IMR-90 (cell line): ENCODE measurements around the gene ADAP1. TPM values are rescaled to one million over a fixed set of nuclear protein-coding genes. Genes with fewer than 3 reads are reported as not detected.
A peak's percentile ranks its signal among the peaks of the same experiment; 100 is the strongest.

Source experiments
- ATAC-seq: fragments of 200-7000 bp; cut with Tn5 transposase; 2 replicates; pipeline ENCODE4 v1.9.1; 2020; ENCODE audit warnings: low read depth, mild to moderate bottlenecking, moderate library complexity
- BruUV-seq: library from RNA; stranded (reverse); fragments of 400-500 nt; replicated peaks from 2 replicates; lab custom pipeline; 2021; lab: Mats Ljungman, UMichigan
- CTCF ChIA-PET: fragments of 300-600 bp; formaldehyde crosslinking; extraction: SDS; loops from one replicate; lab custom pipeline; 2021; ENCODE audit warnings: antibody characterized with exemption; lab: Yijun Ruan, JAX
- POLR2A ChIA-PET: fragments of 300-600 bp; sonication (Branson Sonifier 250); formaldehyde crosslinking; loops from one replicate; lab custom pipeline; 2022; ENCODE audit warnings: antibody characterized with exemption; ENCODE audit not compliant: unreplicated experiment; lab: Charles Lee
- DNase-seq: peaks from one replicate; pipeline ENCODE4 v3.0.0; 2013
- H2AFZ ChIP-seq: replicated peaks from 2 replicates; pipeline ENCODE3; 2013; ENCODE audit warnings: low read length, mild to moderate bottlenecking; ENCODE audit not compliant: poor library complexity
- H2AK5ac ChIP-seq: 2 replicates; pipeline ENCODE4 v1.6.1; 2013; ENCODE audit warnings: low read depth, low read length, inconsistent platforms
- H2AK9ac ChIP-seq: replicated peaks from 2 replicates; pipeline ENCODE3; 2013; ENCODE audit warnings: mild to moderate bottlenecking, low read depth, low read length, moderate library complexity; ENCODE audit not compliant: poor library complexity
- H2BK120ac ChIP-seq: 2 replicates; pipeline ENCODE4 v1.6.1; 2013; ENCODE audit warnings: low read depth, low read length, inconsistent platforms
- H2BK15ac ChIP-seq: 3 replicates; pipeline ENCODE4 v1.6.1; 2013; ENCODE audit warnings: low read depth, low read length, inconsistent platforms
- H2BK20ac ChIP-seq: 2 replicates; pipeline ENCODE4 v1.6.1; 2013; ENCODE audit warnings: low read depth, mild to moderate bottlenecking, inconsistent platforms, low read length, moderate library complexity
- H2BK5ac ChIP-seq: 2 replicates; pipeline ENCODE4 v1.6.1; 2013; ENCODE audit warnings: mild to moderate bottlenecking, low read depth, low read length, inconsistent platforms; ENCODE audit not compliant: poor library complexity, severe bottlenecking
- H3K14ac ChIP-seq: replicated peaks from 2 replicates; pipeline ENCODE4 v1.6.1; 2013; ENCODE audit warnings: low read depth, low read length, inconsistent platforms
- H3K18ac ChIP-seq: 2 replicates; pipeline ENCODE4 v1.6.1; 2013; ENCODE audit warnings: low read depth, low read length, control low read depth
- H3K23ac ChIP-seq: 2 replicates; pipeline ENCODE4 v1.6.1; 2013; ENCODE audit warnings: low read depth, low read length, inconsistent platforms
- H3K27ac ChIP-seq: 2 replicates; pipeline ENCODE4 v1.5.1; 2013; ENCODE audit warnings: mild to moderate bottlenecking, control low read depth, low read length; ENCODE audit not compliant: insufficient read depth
- H3K27me3 ChIP-seq: 2 replicates; pipeline ENCODE4 v1.6.1; 2013; ENCODE audit warnings: low read length; ENCODE audit not compliant: control insufficient read depth, insufficient read depth
- H3K36me3 ChIP-seq: 2 replicates; pipeline ENCODE4 v1.6.1; 2013; ENCODE audit warnings: low read length, mixed read lengths; ENCODE audit not compliant: control insufficient read depth, insufficient read depth
- H3K4ac ChIP-seq: 2 replicates; pipeline ENCODE4 v1.6.1; 2013; ENCODE audit warnings: low read depth, low read length, inconsistent platforms
- H3K4me1 ChIP-seq: 2 replicates; pipeline ENCODE4 v1.6.1; 2013; ENCODE audit warnings: low read length, mixed read lengths; ENCODE audit not compliant: control insufficient read depth, insufficient read depth
- H3K4me2 ChIP-seq: 2 replicates; pipeline ENCODE4 v1.6.1; 2013; ENCODE audit warnings: low read depth, mild to moderate bottlenecking, control low read depth, low read length, moderate library complexity
- H3K4me3 ChIP-seq: 2 replicates; pipeline ENCODE4 v1.5.1; 2013; ENCODE audit warnings: low read depth, mild to moderate bottlenecking, control low read depth, low read length, moderate library complexity; ENCODE audit not compliant: insufficient read depth
- H3K56ac ChIP-seq: 2 replicates; pipeline ENCODE4 v1.6.1; 2013; ENCODE audit warnings: low read length, inconsistent platforms; ENCODE audit not compliant: insufficient read depth; ENCODE audit errors: extremely low read depth
- H3K79me1 ChIP-seq, 2 experiments: 2 replicates each; pipeline ENCODE4 v1.6.1; 2013; ENCODE audit warnings: low read length in 2 of 2, inconsistent platforms in 1 of 2, low read depth in 1 of 2
- H3K9ac ChIP-seq: 2 replicates; pipeline ENCODE4 v1.6.1; 2013; ENCODE audit warnings: low read depth, low read length, control low read depth
- H3K9me1 ChIP-seq: 2 replicates; pipeline ENCODE4 v1.6.1; 2013; ENCODE audit warnings: low read length, inconsistent platforms; ENCODE audit not compliant: insufficient read depth
- H3K9me3 ChIP-seq: 2 replicates; pipeline ENCODE4 v1.6.1; 2013; ENCODE audit warnings: low read length; ENCODE audit not compliant: control insufficient read depth, insufficient read depth
- H4K20me1 ChIP-seq: 2 replicates; pipeline ENCODE4 v1.6.1; 2013; ENCODE audit warnings: low read length, inconsistent platforms; ENCODE audit not compliant: insufficient read depth
- H4K5ac ChIP-seq: 2 replicates; pipeline ENCODE4 v1.6.1; 2013; ENCODE audit warnings: mild to moderate bottlenecking, low read depth, low read length, control low read depth
- H4K8ac ChIP-seq, 2 experiments: 2 replicates each; pipeline ENCODE4 v1.6.1; 2013; ENCODE audit warnings: low read depth in 2 of 2, low read length in 2 of 2, control low read depth in 1 of 2, inconsistent platforms in 1 of 2
- H4K91ac ChIP-seq: 2 replicates; pipeline ENCODE4 v1.6.1; 2013; ENCODE audit warnings: low read depth, low read length, inconsistent platforms; ENCODE audit not compliant: insufficient read depth
- BHLHE40 ChIP-seq: fragments of 150-350 bp; IDR thresholded peaks from 2 replicates; pipeline ENCODE4 v1.6.1; 2016; ENCODE audit warnings: mild to moderate bottlenecking, low read depth, low read length
- CEBPB ChIP-seq: IDR thresholded peaks from 2 replicates; pipeline ENCODE4 v1.6.1; 2012; ENCODE audit warnings: low read depth, low read length, improper control_type of control experiment
- CTCF ChIP-seq: conservative IDR thresholded peaks from 2 replicates; pipeline ENCODE4 v1.5.1; 2012; ENCODE audit warnings: mild to moderate bottlenecking, low read depth, low read length, improper control_type of control experiment
- ELK1 ChIP-seq: fragments of 150-350 bp; IDR thresholded peaks from 2 replicates; pipeline ENCODE4 v1.6.1; 2016; ENCODE audit warnings: low read depth, mild to moderate bottlenecking, low read length, moderate library complexity, borderline replicate concordance
- FOS ChIP-seq: fragments of 150-350 bp; IDR thresholded peaks from 2 replicates; pipeline ENCODE4 v1.6.1; 2016; ENCODE audit warnings: low read depth, low read length
- MAFK ChIP-seq: IDR thresholded peaks from 2 replicates; pipeline ENCODE4 v1.6.1; 2012; ENCODE audit warnings: low read depth, low read length, improper control_type of control experiment
- MAZ ChIP-seq: IDR thresholded peaks from 2 replicates; pipeline ENCODE4 v1.6.1; 2012; ENCODE audit warnings: low read depth, mild to moderate bottlenecking, low read length, improper control_type of control experiment, moderate library complexity, borderline replicate concordance
- MXI1 ChIP-seq: IDR thresholded peaks from 2 replicates; pipeline ENCODE4 v1.6.1; 2012; ENCODE audit warnings: low read depth, mild to moderate bottlenecking, low read length, moderate library complexity, borderline replicate concordance
- NFE2L2 ChIP-seq: fragments of 150-350 bp; IDR thresholded peaks from 2 replicates; pipeline ENCODE4 v1.6.1; 2016; ENCODE audit warnings: low read depth, mild to moderate bottlenecking, low read length
- POLR2A ChIP-seq: IDR thresholded peaks from 2 replicates; pipeline ENCODE4 v1.6.1; 2012; ENCODE audit warnings: mild to moderate bottlenecking, low read depth, low read length
- RAD21 ChIP-seq: IDR thresholded peaks from 2 replicates; pipeline ENCODE4 v1.6.1; 2012; ENCODE audit warnings: low read length, improper control_type of control experiment
- RFX5 ChIP-seq: IDR thresholded peaks from 2 replicates; pipeline ENCODE4 v1.8.0; 2012; ENCODE audit warnings: low read depth, mild to moderate bottlenecking, low read length, moderate library complexity
- SMC3 ChIP-seq: fragments of 150-350 bp; IDR thresholded peaks from 2 replicates; pipeline ENCODE4 v1.6.1; 2016; ENCODE audit warnings: low read depth, mild to moderate bottlenecking, antibody characterized with exemption, low read length, moderate library complexity
- WGBS, 2 experiments: methylation state at CpG; one replicate each; pipeline versions ENCODE4 v1.1.5 to v1.1.7; 2013; ENCODE audit warnings: missing lambda C conversion rate in 2 of 2; ENCODE audit not compliant: insufficient read length in 1 of 2; ENCODE audit errors: extremely low coverage in 2 of 2; 5-methylcytosine and 5-hydroxymethylcytosine counted together
- dilution Hi-C: fragments of 300-500 bp; cut with HindIII; formaldehyde crosslinking; loops from one replicate; pipeline ENCODE4 v1.14.3; 2018; ENCODE audit warnings: low sequenced_read_pairs; ENCODE audit not compliant: unreplicated experiment
- in situ Hi-C: fragments of 300-500 bp; cut with MboI; formaldehyde crosslinking; loops from 3 replicates; pipeline ENCODE4 v1.14.3; 2019; ENCODE audit warnings: low sequenced_read_pairs, inconsistent platforms, mixed read lengths
- intact Hi-C: fragments of 100-400 bp; cut with micrococcal nuclease; formaldehyde crosslinking; loops from 2 replicates; pipeline ENCODE4 v1.10.0; 2022
- polyA plus RNA-seq, 3 experiments: library from polyadenylated mRNA; depleted of rRNA; stranded (reverse); fragments of >200 nt; gene quantifications; 2 replicates each; pipeline ENCODE4 v1.2.3, GENCODE V29; 2012; ENCODE audit warnings: low replicate concordance in 1 of 3
- total RNA-seq: library from RNA; depleted of rRNA; stranded (reverse); fragments of >200 nt; gene quantifications from 2 replicates; pipeline ENCODE4 v1.2.3, GENCODE V29; 2012

The ADAP1 gene
- total and polyA plus RNA-seq, 2 of the 4 experiments (the other 2 are of a cell fraction), result 1.4 to 2.0 TPM

DNA sequence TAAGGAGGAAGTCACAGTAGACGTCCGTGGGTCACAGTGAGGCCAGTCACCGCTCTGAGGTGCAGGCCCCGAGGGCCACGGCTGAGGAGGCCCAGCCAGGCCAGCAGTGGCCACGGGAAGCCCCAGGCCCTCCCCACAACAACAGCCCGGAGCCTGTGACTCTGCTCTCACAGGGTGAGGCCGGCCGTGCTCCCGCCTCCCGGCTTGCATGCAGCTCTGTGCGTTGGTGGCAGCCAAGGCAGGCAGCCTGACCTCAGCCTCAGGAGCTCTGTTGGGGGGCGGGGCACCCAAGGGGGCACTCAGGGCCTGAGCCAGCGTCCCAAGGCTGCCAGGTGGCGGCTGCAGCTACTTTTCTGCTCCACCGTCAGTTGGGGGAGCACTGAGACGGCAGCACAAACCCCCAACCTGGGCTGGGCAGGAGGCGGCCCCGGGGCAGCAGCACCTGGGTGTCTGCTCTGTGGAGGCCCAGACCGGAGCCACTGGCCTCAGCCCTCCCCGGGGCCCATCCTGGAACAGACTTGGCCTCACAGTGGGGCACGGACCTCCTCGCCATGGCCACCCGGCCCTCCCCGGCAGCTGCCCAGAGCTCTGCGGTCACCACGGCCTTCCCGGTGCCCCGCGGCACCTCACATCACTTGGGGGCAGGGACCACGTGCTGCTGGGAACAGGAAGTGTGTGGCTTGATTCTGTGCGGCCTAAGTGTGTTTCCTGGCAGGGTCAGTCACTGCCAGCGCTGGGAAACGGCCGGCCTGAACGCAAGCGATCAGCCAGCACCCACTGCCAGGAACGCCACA, 41.8 kb upstream of the ADAP1 start:
- Histone ChIP-seq H3K14ac (no peak overlapping the region), H3K36me3 (peaks cover 10% of the 10 kb centered on the region; the same call in 1 of the 2 replicates), H2BK20ac (no peak overlapping the region), H3K4me3 (no peak overlapping the region), H3K27ac (no peak overlapping the region), H3K23ac (no peak overlapping the region), H3K18ac (no peak overlapping the region), H2BK5ac (no peak overlapping the region), H3K4me2 (no peak overlapping the region), H2AFZ (no peak overlapping the region), H3K9me1 (no peaks in the 10 kb centered on the region), H3K4me1 (no peaks in the 10 kb centered on the region), H4K91ac (no peak overlapping the region), H2AK9ac (peak overlapping the region; percentile 28), H2BK15ac (no peak overlapping the region), H3K56ac (no peak overlapping the region), H2BK120ac (no peak overlapping the region), H2AK5ac (no peak overlapping the region), H4K8ac (no peak overlapping the region), H4K20me1 (peaks cover 9% of the 10 kb centered on the region), H3K9me3 (no peaks in the 10 kb centered on the region), H3K9ac (no peak overlapping the region), H3K27me3 (no peaks in the 10 kb centered on the region), H4K5ac (no peak overlapping the region), H3K79me1 (no peaks in the 10 kb centered on the region), H3K4ac (no peak overlapping the region)
- POLR2A ChIA-PET, result no interaction called here
- ATAC-seq, result no peak
- dilution Hi-C loops (no loop called here), intact Hi-C loops (no loop called here), in situ Hi-C loops (loop anchor here (10.0 kb wide), 1 partner anchor 179 kb away; no protein-coding TSS in a partner anchor)
- CTCF ChIA-PET, result no interaction called here
- DNase-seq, result no peak
- 91% methylated on average over 18 of the region's 38 CpGs; no CpG with 5 or more reads in 1 of the 2 experiments for WGBS, 2 experiments
- TF ChIP-seq POLR2A (no peak), FOS (no peak), CEBPB (no peak), SMC3 (no peak), RAD21 (no peak), MAZ (no peak), ELK1 (no peak), CTCF (no peak), BHLHE40 (no peak), RFX5 (no peak), NFE2L2 (no peak), MXI1 (no peak), MAFK (no peak)
- BruUV-seq, result no TSS peak
